Measurements from ENCODE around the gene DCTN4.

GRCh38 chr5:150789943-150790611 is 31.3 kb upstream of the DCTN4 start:
- TF ChIP-seq POLR2A (IDR thresholded peaks at IDR 0.05): no peak
- TF ChIP-seq CTCF (IDR thresholded peaks at IDR 0.05): no peak
- TF ChIP-seq POLR2AphosphoS5 (IDR thresholded peaks at IDR 0.05): peak; percentile 23 to 50 (median 38)
- TF ChIP-seq EP300 (IDR thresholded peaks at IDR 0.05; ENCODE audit: low read depth): no peak

Measured in transverse colon (tissue), 4 donors.